SK-N-SH (cell line): ENCODE results near the gene COLEC11. TPM values are rescaled to one million over a fixed set of nuclear protein-coding genes. Genes with fewer than 3 reads are reported as not detected.
A peak's percentile ranks its signal among the peaks of the same experiment; 100 is the strongest.

Source experiments
- CTCF ChIA-PET: fragments of 300-600, 350-600 bp; formaldehyde crosslinking; extraction: SDS; loops from one replicate; lab custom pipeline; 2021; lab: Yijun Ruan, JAX
- POLR2A ChIA-PET: fragments of 350-600 bp; sonication (Branson Sonifier 250); formaldehyde crosslinking; extraction: SDS; loops from one replicate; lab custom pipeline; 2020; ENCODE audit warnings: antibody characterized with exemption, inconsistent platforms; lab: Yijun Ruan, JAX
- DNase-seq: peaks from one replicate; pipeline ENCODE4 v3.0.0; 2012
- H2AFZ ChIP-seq: fragments of 200-600 bp; sonication (generic); 2 replicates; pipeline ENCODE4 v1.8.1; 2016; ENCODE audit warnings: antibody characterized with exemption, mild to moderate bottlenecking, low read depth
- H3F3A ChIP-seq: fragments of 200-600 bp; sonication (generic); replicated peaks from 2 replicates; pipeline ENCODE3; 2016; ENCODE audit warnings: antibody characterized with exemption, mild to moderate bottlenecking; ENCODE audit not compliant: insufficient read depth
- H3K27ac ChIP-seq, 2 experiments: fragments of 200-500 bp in 1 of 2; fragments of 200-600 bp in 1 of 2; sonication (Bioruptor generic) in 1 of 2; sonication (generic), shearing (Covaris generic) in 1 of 2; 2 replicates each; pipeline versions ENCODE4 v1.5.1 to v1.6.1; 2014 to 2016; ENCODE audit warnings: low read depth in 2 of 2, inconsistent platforms in 1 of 2, low read length in 1 of 2, mild to moderate bottlenecking in 1 of 2, mixed read lengths in 1 of 2
- H3K27me3 ChIP-seq: fragments of 200-600 bp; sonication (generic), shearing (Covaris generic); 2 replicates; pipeline ENCODE4 v1.6.1; 2016; ENCODE audit warnings: mixed run types; ENCODE audit not compliant: insufficient read depth
- H3K36me3 ChIP-seq, 2 experiments: fragments of 200-500 bp in 1 of 2; fragments of 200-600 bp in 1 of 2; sonication (Bioruptor generic) in 1 of 2; sonication (generic) in 1 of 2; replicated peaks in 1 of 2; 2 replicates each; pipeline versions ENCODE3 to v1.5.1; 2014 to 2016; ENCODE audit warnings: low read length in 1 of 2, mild to moderate bottlenecking in 1 of 2; ENCODE audit not compliant: insufficient read depth in 2 of 2, control insufficient read depth in 1 of 2
- H3K4me1 ChIP-seq, 2 experiments: fragments of 200-500 bp in 1 of 2; fragments of 200-600 bp in 1 of 2; sonication (Bioruptor generic) in 1 of 2; sonication (generic), shearing (Covaris generic) in 1 of 2; 2 replicates each; pipeline versions ENCODE4 v1.5.1 to v1.6.1; 2014 to 2016; ENCODE audit warnings: low read depth in 1 of 2, low read length in 1 of 2, mixed run types in 1 of 2; ENCODE audit not compliant: insufficient read depth in 2 of 2, control insufficient read depth in 1 of 2
- H3K4me2 ChIP-seq: fragments of 200-600 bp; sonication (generic), shearing (Covaris generic); 2 replicates; pipeline ENCODE4 v1.6.1; 2017; ENCODE audit warnings: mixed run types
- H3K4me3 ChIP-seq, 2 experiments: fragments of 200-500 bp in 1 of 2; fragments of 200-600 bp in 1 of 2; sonication (Bioruptor generic) in 1 of 2; sonication (generic), shearing (Covaris generic) in 1 of 2; 2 replicates each; pipeline versions ENCODE4 v1.5.1 to v1.8.1; 2014 to 2016; ENCODE audit warnings: low read depth in 2 of 2, inconsistent platforms in 1 of 2, low read length in 1 of 2, mild to moderate bottlenecking in 1 of 2, mixed read lengths in 1 of 2, moderate library complexity in 1 of 2
- H3K79me2 ChIP-seq: fragments of 200-600 bp; sonication (generic); 2 replicates; pipeline ENCODE4 v1.8.1; 2017; ENCODE audit warnings: mild to moderate bottlenecking; ENCODE audit not compliant: insufficient read depth
- H3K9ac ChIP-seq: fragments of 200-600 bp; sonication (generic); 2 replicates; pipeline ENCODE4 v1.6.1; 2017; ENCODE audit warnings: mixed run types
- H3K9me2 ChIP-seq: fragments of 200-600 bp; sonication (generic); 2 replicates; pipeline ENCODE4 v1.6.1; 2017; ENCODE audit warnings: mixed run types
- H3K9me3 ChIP-seq: fragments of 200-600 bp; sonication (generic); 2 replicates; pipeline ENCODE4 v1.6.1; 2017; ENCODE audit warnings: mixed run types, mild to moderate bottlenecking, moderate library complexity
- H4K20me1 ChIP-seq: fragments of 200-600 bp; sonication (generic); 2 replicates; pipeline ENCODE4 v1.6.1; 2017; ENCODE audit warnings: mild to moderate bottlenecking, mixed run types; ENCODE audit not compliant: insufficient read depth
- ELF1 ChIP-seq: IDR thresholded peaks from 2 replicates; pipeline ENCODE4 v1.4.0; 2012
- TEAD4 ChIP-seq: IDR thresholded peaks from 2 replicates; pipeline ENCODE4 v1.4.0; 2012; ENCODE audit warnings: mild to moderate bottlenecking, borderline replicate concordance; ENCODE audit not compliant: insufficient read depth
- WGBS: methylation state at CpG from one replicate; pipeline ENCODE4 v1.1.6; 2017; ENCODE audit warnings: low lambda C conversion rate; 5-methylcytosine and 5-hydroxymethylcytosine counted together
- polyA plus RNA-seq, 3 experiments: library from polyadenylated mRNA; depleted of rRNA; stranded (reverse); fragments of >200 nt; gene quantifications; 2 replicates each; pipeline ENCODE4 v1.2.3, GENCODE V29; 2012
- TF ChIP-seq, protein P1 (sequence below): IDR thresholded peaks from 2 replicates; pipeline ENCODE4 v1.4.0; 2012; ENCODE audit warnings: low read depth, borderline replicate concordance
- TF ChIP-seq, protein P2 (sequence below): fragments of 150-350 bp; IDR thresholded peaks from 2 replicates; pipeline ENCODE4 v1.6.1; 2016; ENCODE audit warnings: mild to moderate bottlenecking, low read depth, low read length

Gene COLEC11
- polyA plus RNA-seq, 1 of the 3 experiments (the other 2 are of a cell fraction): 8.7 TPM

DNA sequence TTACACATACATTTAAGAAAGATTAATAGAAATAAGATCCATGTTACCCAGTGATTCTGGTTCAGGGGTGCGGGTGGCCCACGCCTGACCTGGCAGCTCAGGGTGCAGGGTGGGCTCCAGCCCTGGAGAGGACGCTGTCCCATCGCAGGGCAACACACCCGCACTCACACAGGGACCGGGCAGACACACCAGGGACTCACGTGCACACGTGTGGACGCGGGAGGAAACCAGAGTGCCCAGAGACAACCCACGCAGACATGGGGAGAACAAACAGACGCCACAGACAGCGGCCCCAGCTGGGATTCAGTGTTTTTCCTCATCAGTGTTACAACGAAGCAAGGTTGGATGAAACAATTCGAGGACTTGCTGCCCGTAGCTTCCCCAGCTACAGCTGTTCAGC lies 54.7 kb downstream of the COLEC11 start:
- CTCF ChIA-PET: interaction anchor here (0.9 to 4.3 kb wide), 15 partner anchors 10 to 1795 kb away, joined by 3 to 43 read pairs (median 6); partner anchors contain the start of genes COLEC11, RNASEH1 and RPS7
- POLR2A ChIA-PET: interaction anchor here (0.8 to 2.3 kb wide), 5 partner anchors 44 to 91 kb away, joined by 3 to 15 read pairs (median 7); partner anchors contain the start of gene RNASEH1

DNA sequence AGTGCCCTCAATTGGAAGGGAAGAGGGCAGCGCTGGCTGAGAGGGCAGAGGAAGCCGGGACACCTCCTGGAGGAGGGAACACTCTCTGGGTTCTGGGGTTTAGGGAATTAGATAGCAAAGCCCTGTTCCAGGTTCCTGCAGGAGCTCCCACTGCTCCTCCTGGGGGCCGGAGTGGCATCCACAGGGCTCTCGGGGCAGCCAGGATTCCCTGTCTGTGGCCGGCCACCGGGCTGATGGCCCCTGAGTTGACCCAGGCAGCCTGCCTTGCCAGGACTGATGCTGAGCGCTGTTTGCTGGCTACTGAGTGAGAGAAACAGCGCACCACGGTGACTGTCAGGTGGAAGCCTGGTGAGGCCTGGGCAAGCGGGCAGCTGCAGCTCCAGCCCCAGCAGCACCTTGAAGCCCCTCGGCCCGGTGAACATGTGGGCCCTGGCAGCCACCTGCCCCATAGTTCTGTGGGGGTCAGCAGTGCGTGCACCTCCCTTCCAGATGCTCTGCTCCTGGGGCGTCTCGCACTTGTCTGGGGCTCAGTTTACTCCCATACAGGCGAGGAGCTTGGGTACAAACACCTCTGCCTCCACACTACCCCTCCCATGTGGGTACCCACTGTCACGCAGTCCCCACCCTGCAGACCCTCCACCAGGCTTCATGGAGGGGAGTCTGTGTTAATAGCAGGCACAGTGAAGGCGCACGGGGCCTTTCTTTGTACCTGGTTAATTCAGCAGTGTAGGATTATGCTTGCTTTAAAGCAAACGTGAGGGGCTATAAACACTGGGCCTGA lies 55.4 kb downstream of the COLEC11 start:
- Histone ChIP-seq H3K79me2 (no peaks in the 10 kb centered on the region), H2AFZ (peak overlapping the region; percentile 33), H3F3A (no peaks in the 10 kb centered on the region), H3K27ac (peak overlapping the region in 1 of 2 experiments; percentile 81; a peak in 2 of 4 replicates), H3K4me2 (0 out of 2 replicates have a peak overlapping the region, but pooled peaks have one; percentile 24), H3K9ac (no peak overlapping the region), H3K36me3 (no peaks in the 10 kb centered on the region), H4K20me1 (no peaks in the 10 kb centered on the region), H3K4me3 (peak overlapping the region in 1 of 2 experiments; percentile 4; a peak in 1 of 4 replicates)
- 68% methylated on average over 14 of the region's 20 CpGs for WGBS
- TF ChIP-seq TEAD4: no peak
- TF ChIP-seq, all 33 proteins: peak for 0
- H3K9me3 ChIP-seq: no peaks in the 10 kb centered on the region
- peak; percentile 76 for DNase-seq
- H3K4me1 ChIP-seq: peaks cover 0 to 20% of the 10 kb centered on the region in 2 experiments; a peak in 2 of 4 replicates
- ChIA-PET POLR2A (interaction anchor here (0.7 to 2.3 kb wide), 8 partner anchors 40 to 92 kb away, joined by 3 to 15 read pairs (median 6); partner anchors contain the start of genes COLEC11 and RNASEH1), CTCF (interaction anchor here (0.5 to 4.3 kb wide), 40 partner anchors 9 to 1796 kb away, joined by 3 to 43 read pairs (median 4); partner anchors contain the start of genes COLEC11, RNASEH1 and RPS7)
- H3K27me3 ChIP-seq: no peaks in the 10 kb centered on the region
- no peaks in the 10 kb centered on the region for H3K9me2 ChIP-seq

More for the DNA sequence above, 54.7 kb downstream of the COLEC11 start:
- Histone ChIP-seq H3K79me2 (no peaks in the 10 kb centered on the region), H3K9me3 (no peaks in the 10 kb centered on the region), H3K36me3 (peaks cover 0 to 2% of the 10 kb centered on the region in 2 experiments), H3K9me2 (no peaks in the 10 kb centered on the region), H3K27ac (no peak overlapping the region; a peak in 1 of 4 replicates), H3K4me3 (no peak overlapping the region), H3K9ac (no peak overlapping the region), H3F3A (no peaks in the 10 kb centered on the region), H3K27me3 (no peaks in the 10 kb centered on the region), H3K4me1 (peaks cover 0 to 20% of the 10 kb centered on the region in 2 experiments; a peak in 2 of 4 replicates), H4K20me1 (no peaks in the 10 kb centered on the region), H3K4me2 (no peak overlapping the region), H2AFZ (no peak overlapping the region)
- DNase-seq: no peak
- TF ChIP-seq, protein P1, sequence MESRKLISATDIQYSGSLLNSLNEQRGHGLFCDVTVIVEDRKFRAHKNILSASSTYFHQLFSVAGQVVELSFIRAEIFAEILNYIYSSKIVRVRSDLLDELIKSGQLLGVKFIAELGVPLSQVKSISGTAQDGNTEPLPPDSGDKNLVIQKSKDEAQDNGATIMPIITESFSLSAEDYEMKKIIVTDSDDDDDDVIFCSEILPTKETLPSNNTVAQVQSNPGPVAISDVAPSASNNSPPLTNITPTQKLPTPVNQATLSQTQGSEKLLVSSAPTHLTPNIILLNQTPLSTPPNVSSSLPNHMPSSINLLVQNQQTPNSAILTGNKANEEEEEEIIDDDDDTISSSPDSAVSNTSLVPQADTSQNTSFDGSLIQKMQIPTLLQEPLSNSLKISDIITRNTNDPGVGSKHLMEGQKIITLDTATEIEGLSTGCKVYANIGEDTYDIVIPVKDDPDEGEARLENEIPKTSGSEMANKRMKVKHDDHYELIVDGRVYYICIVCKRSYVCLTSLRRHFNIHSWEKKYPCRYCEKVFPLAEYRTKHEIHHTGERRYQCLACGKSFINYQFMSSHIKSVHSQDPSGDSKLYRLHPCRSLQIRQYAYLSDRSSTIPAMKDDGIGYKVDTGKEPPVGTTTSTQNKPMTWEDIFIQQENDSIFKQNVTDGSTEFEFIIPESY: no peak
- TF ChIP-seq, protein P2, sequence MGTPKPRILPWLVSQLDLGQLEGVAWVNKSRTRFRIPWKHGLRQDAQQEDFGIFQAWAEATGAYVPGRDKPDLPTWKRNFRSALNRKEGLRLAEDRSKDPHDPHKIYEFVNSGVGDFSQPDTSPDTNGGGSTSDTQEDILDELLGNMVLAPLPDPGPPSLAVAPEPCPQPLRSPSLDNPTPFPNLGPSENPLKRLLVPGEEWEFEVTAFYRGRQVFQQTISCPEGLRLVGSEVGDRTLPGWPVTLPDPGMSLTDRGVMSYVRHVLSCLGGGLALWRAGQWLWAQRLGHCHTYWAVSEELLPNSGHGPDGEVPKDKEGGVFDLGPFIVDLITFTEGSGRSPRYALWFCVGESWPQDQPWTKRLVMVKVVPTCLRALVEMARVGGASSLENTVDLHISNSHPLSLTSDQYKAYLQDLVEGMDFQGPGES: no peak
- TF ChIP-seq ELF1: no peak
- WGBS: 76% methylated on average over 16 of the region's 16 CpGs
